Hepatocyte (in vitro differentiated cells): ENCODE results near the gene SENP2. TPM values are rescaled to one million over a fixed set of nuclear protein-coding genes. Genes with fewer than 3 reads are reported as not detected.

ENCODE experiments used
- DNase-seq: peaks from one replicate; pipeline ENCODE4 v3.0.0-alpha.2; 2016; ENCODE audit warnings: low spot score
- H2AFZ ChIP-seq: fragments of 200-600 bp; sonication (generic); 2 replicates; pipeline ENCODE4 v1.6.0; 2016; ENCODE audit warnings: antibody characterized with exemption, mild to moderate bottlenecking
- H3K27ac ChIP-seq: fragments of 200-600 bp; sonication (generic); 2 replicates; pipeline ENCODE4 v1.5.1; 2016; ENCODE audit warnings: mild to moderate bottlenecking
- H3K27me3 ChIP-seq: fragments of 200-600 bp; sonication (generic); 2 replicates; pipeline ENCODE4 v1.6.1; 2016
- H3K36me3 ChIP-seq: fragments of 200-600 bp; sonication (generic); replicated peaks from 2 replicates; pipeline ENCODE4 v1.5.1; 2016; ENCODE audit warnings: low read depth; ENCODE audit not compliant: insufficient read depth
- H3K4me1 ChIP-seq: fragments of 200-600 bp; sonication (generic); 2 replicates; pipeline ENCODE4 v1.5.1; 2016; ENCODE audit warnings: mild to moderate bottlenecking, moderate library complexity; ENCODE audit not compliant: insufficient read depth
- H3K4me2 ChIP-seq: fragments of 200-600 bp; sonication (generic); 2 replicates; pipeline ENCODE4 v1.6.0; 2016
- H3K4me3 ChIP-seq: fragments of 200-600 bp; sonication (generic); 2 replicates; pipeline ENCODE4 v1.5.1; 2016; ENCODE audit warnings: mild to moderate bottlenecking
- H3K79me2 ChIP-seq: fragments of 200-600 bp; sonication (generic); 2 replicates; pipeline ENCODE4 v1.6.0; 2017; ENCODE audit warnings: mild to moderate bottlenecking
- H3K9me2 ChIP-seq: fragments of 200-600 bp; sonication (generic); replicated peaks from 2 replicates; pipeline ENCODE4 v1.6.0; 2017; ENCODE audit warnings: mild to moderate bottlenecking; ENCODE audit not compliant: insufficient read depth
- H3K9me3 ChIP-seq: fragments of 200-600 bp; sonication (generic); 2 replicates; pipeline ENCODE4 v1.5.1; 2016; ENCODE audit warnings: low read depth, mild to moderate bottlenecking
- H4K20me1 ChIP-seq: fragments of 200-600 bp; sonication (generic); 2 replicates; pipeline ENCODE4 v1.6.0; 2016; ENCODE audit warnings: mild to moderate bottlenecking; ENCODE audit not compliant: insufficient read depth, poor library complexity, severe bottlenecking
- CTCF ChIP-seq: fragments of 200-600 bp; sonication (generic); IDR thresholded peaks from 2 replicates; pipeline ENCODE4 v1.5.1; 2016; ENCODE audit warnings: antibody characterized with exemption, mild to moderate bottlenecking; ENCODE audit not compliant: poor library complexity
- EZH2 ChIP-seq: fragments of 200-600 bp; sonication (generic); IDR thresholded peaks from 2 replicates; pipeline ENCODE4 v1.6.1; 2016; ENCODE audit warnings: antibody characterized with exemption, mild to moderate bottlenecking, borderline replicate concordance
- EZH2phosphoT487 ChIP-seq: fragments of 200-600 bp; sonication (generic); IDR thresholded peaks from one replicate; pipeline ENCODE4 v1.6.1; 2018; ENCODE audit warnings: antibody characterized with exemption, mild to moderate bottlenecking, low read depth, moderate library complexity; ENCODE audit not compliant: unreplicated experiment, severe bottlenecking
- WGBS: methylation state at CpG from one replicate; pipeline ENCODE4 v1.1.6; 2016; ENCODE audit warnings: low lambda C conversion rate; ENCODE audit errors: missing lambda C conversion rate; 5-methylcytosine and 5-hydroxymethylcytosine counted together
- polyA plus RNA-seq: library from polyadenylated mRNA; unstranded; fragments of >200 nt; fragmentation: Nextera tagmentation; extraction: Ambion mirVana; gene quantifications from 2 replicates; pipeline ENCODE4 v1.2.1, GENCODE V29; 2016
- total RNA-seq: library from RNA; depleted of rRNA; stranded (reverse); fragments of >200 nt; gene quantifications from 2 replicates; pipeline ENCODE4 v1.2.3, GENCODE V29; 2014

Gene SENP2
- total and polyA plus RNA-seq, 2 experiments from 2014 or later = 29.3 to 34.8 TPM

GRCh38 chr3:185656321-185656840, 70.3 kb downstream of the SENP2 start:
- H3K27ac ChIP-seq = peak overlapping the region; percentile 77
- no peaks in the 10 kb centered on the region for H3K9me3 ChIP-seq
- WGBS = 80% methylated on average over 8 of the region's 8 CpGs
- H3K79me2 ChIP-seq = no peaks in the 10 kb centered on the region
- peaks cover 19% of the 10 kb centered on the region for H3K4me1 ChIP-seq
- no peaks in the 10 kb centered on the region for H3K27me3 ChIP-seq
- no peak overlapping the region for H3K4me2 ChIP-seq
- H3K9me2 ChIP-seq = no peaks in the 10 kb centered on the region
- H3K36me3 ChIP-seq = no peaks in the 10 kb centered on the region
- no peak overlapping the region for H3K4me3 ChIP-seq
- peaks cover 13% of the 10 kb centered on the region for H4K20me1 ChIP-seq
- no peak overlapping the region for H2AFZ ChIP-seq
- TF ChIP-seq EZH2 = no peak
- TF ChIP-seq CTCF = no peak
- no peak for TF ChIP-seq EZH2phosphoT487
- peak; percentile 65 for DNase-seq

GRCh38 chr3:185657211-185657610, 71.1 kb downstream of the SENP2 start:
- Histone ChIP-seq H4K20me1 (peaks cover 13% of the 10 kb centered on the region), H3K4me1 (peaks cover 19% of the 10 kb centered on the region), H3K4me2 (no peak overlapping the region), H3K36me3 (no peaks in the 10 kb centered on the region), H3K79me2 (no peaks in the 10 kb centered on the region), H3K9me2 (no peaks in the 10 kb centered on the region), H3K9me3 (no peaks in the 10 kb centered on the region), H3K27me3 (no peaks in the 10 kb centered on the region), H3K27ac (peak overlapping the region; percentile 77), H3K4me3 (no peak overlapping the region), H2AFZ (no peak overlapping the region)
- TF ChIP-seq CTCF (no peak), EZH2 (no peak), EZH2phosphoT487 (no peak)
- no peak for DNase-seq
- 95% methylated on average over 12 of the region's 12 CpGs for WGBS

GRCh38 chr3:185657691-185658503, 71.8 kb downstream of the SENP2 start:
- no peak overlapping the region for H3K4me2 ChIP-seq
- H3K36me3 ChIP-seq = no peaks in the 10 kb centered on the region
- TF ChIP-seq EZH2phosphoT487 = no peak
- no peak for TF ChIP-seq CTCF

More at GRCh38 chr3:185657691-185658503, 71.8 kb downstream of the SENP2 start:
- 96% methylated on average over 15 of the region's 15 CpGs for WGBS
- no peaks in the 10 kb centered on the region for H3K9me2 ChIP-seq
- no peak for DNase-seq
- H4K20me1 ChIP-seq = peaks cover 13% of the 10 kb centered on the region
- no peaks in the 10 kb centered on the region for H3K27me3 ChIP-seq
- H3K27ac ChIP-seq = peak overlapping the region; percentile 77
- H3K9me3 ChIP-seq = no peaks in the 10 kb centered on the region
- no peak overlapping the region for H3K4me3 ChIP-seq
- H3K79me2 ChIP-seq = no peaks in the 10 kb centered on the region
- no peak overlapping the region for H2AFZ ChIP-seq
- H3K4me1 ChIP-seq = peaks cover 19% of the 10 kb centered on the region
